ENCODE results near the gene NLK. TPM values are rescaled to one million over a fixed set of nuclear protein-coding genes. Genes with fewer than 3 reads are reported as not detected.
A peak's percentile ranks its signal among the peaks of the same experiment; 100 is the strongest.
"Not testable (repeated sequence)": the region's sequence is repeated elsewhere in the genome, so short reads cannot be mapped to it uniquely, and the experiment has no call there.

The NLK gene
- total RNA-seq, 1 experiment from 2014 or later, result 31.8 TPM

DNA sequence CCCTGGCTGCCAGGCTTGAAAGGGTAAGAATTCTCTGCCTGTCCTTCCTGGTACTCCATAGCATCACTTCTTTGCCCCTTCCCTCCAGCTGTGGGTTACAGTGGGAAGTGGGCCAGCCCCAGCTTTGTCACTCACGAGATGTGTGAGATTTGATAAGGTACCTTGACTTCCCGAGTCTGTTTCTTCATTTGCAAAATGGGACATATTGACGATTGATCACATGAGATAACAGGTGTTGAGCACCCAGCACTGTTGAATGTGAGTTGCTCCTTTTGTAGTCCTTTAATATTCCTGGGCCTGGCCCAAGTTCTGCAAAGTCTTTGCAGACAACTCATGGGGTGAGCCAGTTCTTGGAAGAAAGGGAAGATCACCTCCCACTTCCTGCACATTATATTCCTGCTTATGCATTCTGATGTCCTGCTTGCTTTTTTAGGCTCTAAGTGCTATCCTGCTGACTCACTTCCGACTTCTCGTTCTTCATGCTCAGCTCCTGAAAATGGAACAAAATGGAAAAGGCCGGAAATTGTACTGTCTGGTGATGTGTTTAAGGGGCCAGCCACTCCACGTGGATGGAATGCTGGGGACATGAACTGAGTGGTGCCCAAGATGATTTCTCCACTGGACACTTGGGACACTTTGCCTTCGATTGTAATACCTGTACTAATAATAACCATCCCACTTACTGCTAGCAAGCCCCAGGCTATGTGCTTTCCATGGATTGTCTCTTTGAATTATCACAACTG lies 8.3 kb upstream of the NLK start:
- no peaks in the 10 kb centered on the region for H3K27me3 ChIP-seq (ENCODE audit: insufficient read depth, low read length)
- peak overlapping the region in 1 of 3 experiments; percentile 53; a peak in 2 of 7 replicates for H3K27ac Mint-ChIP-seq
- H3K4ac ChIP-seq (ENCODE audit: low read depth, low read length), result no peak overlapping the region
- no peak overlapping the region for H2AK5ac ChIP-seq (ENCODE audit: insufficient read length, low read length)
- no peaks in the 10 kb centered on the region for H3K23me2 ChIP-seq (ENCODE audit: insufficient read length, low read depth, low read length, poor library complexity, severe bottlenecking)
- no peak overlapping the region for H3K4me2 ChIP-seq (ENCODE audit: insufficient read depth, insufficient read length, low read length)
- TF ChIP-seq, protein P1, sequence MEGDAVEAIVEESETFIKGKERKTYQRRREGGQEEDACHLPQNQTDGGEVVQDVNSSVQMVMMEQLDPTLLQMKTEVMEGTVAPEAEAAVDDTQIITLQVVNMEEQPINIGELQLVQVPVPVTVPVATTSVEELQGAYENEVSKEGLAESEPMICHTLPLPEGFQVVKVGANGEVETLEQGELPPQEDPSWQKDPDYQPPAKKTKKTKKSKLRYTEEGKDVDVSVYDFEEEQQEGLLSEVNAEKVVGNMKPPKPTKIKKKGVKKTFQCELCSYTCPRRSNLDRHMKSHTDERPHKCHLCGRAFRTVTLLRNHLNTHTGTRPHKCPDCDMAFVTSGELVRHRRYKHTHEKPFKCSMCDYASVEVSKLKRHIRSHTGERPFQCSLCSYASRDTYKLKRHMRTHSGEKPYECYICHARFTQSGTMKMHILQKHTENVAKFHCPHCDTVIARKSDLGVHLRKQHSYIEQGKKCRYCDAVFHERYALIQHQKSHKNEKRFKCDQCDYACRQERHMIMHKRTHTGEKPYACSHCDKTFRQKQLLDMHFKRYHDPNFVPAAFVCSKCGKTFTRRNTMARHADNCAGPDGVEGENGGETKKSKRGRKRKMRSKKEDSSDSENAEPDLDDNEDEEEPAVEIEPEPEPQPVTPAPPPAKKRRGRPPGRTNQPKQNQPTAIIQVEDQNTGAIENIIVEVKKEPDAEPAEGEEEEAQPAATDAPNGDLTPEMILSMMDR (conservative IDR thresholded peaks at IDR 0.05), result no peak
- H2BK5ac ChIP-seq (ENCODE audit: insufficient read length, low read length), result no peak overlapping the region
- H2BK15ac ChIP-seq (ENCODE audit: low read depth, low read length), result no peak overlapping the region
- no peaks in the 10 kb centered on the region for H3K9me3 ChIP-seq (ENCODE audit: control insufficient read depth, low read depth, low read length)
- H3K14ac ChIP-seq (ENCODE audit: insufficient read depth, low read length), result no peak overlapping the region
- H4K8ac ChIP-seq (replicated peaks; ENCODE audit: insufficient read length, low read depth, low read length), result no peak overlapping the region
- peaks cover 3 to 4% of the 10 kb centered on the region in 2 experiments; a peak in 1 of 5 replicates for H3K9me3 Mint-ChIP-seq
- no peaks in the 10 kb centered on the region for H4K20me1 ChIP-seq (ENCODE audit: control insufficient read depth, insufficient read depth, insufficient read length)
- H3T11ph ChIP-seq (ENCODE audit: low read length), result no peak overlapping the region
- no peak overlapping the region for H3K4me3 Mint-ChIP-seq
- H3K36me3 Mint-ChIP-seq (ENCODE audit: insufficient read depth in 1 of 3, low read depth in 3 of 3), result no peaks in the 10 kb centered on the region
- H3K4me1 ChIP-seq (ENCODE audit: insufficient read depth, low read length), result peaks cover 6% of the 10 kb centered on the region; the same call in 1 of the 2 replicates
- peaks cover 0 to 7% of the 10 kb centered on the region in 2 experiments; a peak in 2 of 4 replicates for H3K4me1 Mint-ChIP-seq
- WGBS (ENCODE audit: extremely low coverage, insufficient read length, low lambda C conversion rate), result no CpG with 5 or more reads among the region's 8 CpGs
- no peak overlapping the region for H3K23ac ChIP-seq (ENCODE audit: insufficient read length, low read depth, low read length)
- no peak overlapping the region for H3K27ac ChIP-seq (ENCODE audit: insufficient read length, low read depth, low read length)
- H2BK12ac ChIP-seq (ENCODE audit: insufficient read length, low read depth, low read length), result no peak overlapping the region
- H3K18ac ChIP-seq (ENCODE audit: insufficient read length, low read depth, low read length), result no peak overlapping the region
- no peak overlapping the region for H2BK120ac ChIP-seq (ENCODE audit: low read depth, low read length, poor library complexity, severe bottlenecking)
- H3K9ac ChIP-seq (ENCODE audit: extremely low read depth, insufficient read length, low read length), result no peak overlapping the region
- H3K79me1 ChIP-seq (ENCODE audit: insufficient read depth, low read depth, low read length, poor library complexity, severe bottlenecking), result no peaks in the 10 kb centered on the region
- H2AFZ ChIP-seq (ENCODE audit: low read length), result no peak overlapping the region
- H3K79me2 ChIP-seq (ENCODE audit: insufficient read depth, low read length), result no peaks in the 10 kb centered on the region
- no peak overlapping the region for H2BK20ac ChIP-seq (ENCODE audit: low read depth, low read length, poor library complexity, severe bottlenecking)
- H3K56ac ChIP-seq (ENCODE audit: insufficient read length, low read depth, low read length), result no peak overlapping the region
- no peak for DNase-seq
- H4K91ac ChIP-seq (ENCODE audit: insufficient read length, low read depth, low read length), result no peak overlapping the region
- H3K27me3 Mint-ChIP-seq (ENCODE audit: low read depth), result no peaks in the 10 kb centered on the region; the same call in 1 of the 2 replicates
- no peak overlapping the region for H4K5ac ChIP-seq (ENCODE audit: insufficient read length, low read depth, low read length)

DNA sequence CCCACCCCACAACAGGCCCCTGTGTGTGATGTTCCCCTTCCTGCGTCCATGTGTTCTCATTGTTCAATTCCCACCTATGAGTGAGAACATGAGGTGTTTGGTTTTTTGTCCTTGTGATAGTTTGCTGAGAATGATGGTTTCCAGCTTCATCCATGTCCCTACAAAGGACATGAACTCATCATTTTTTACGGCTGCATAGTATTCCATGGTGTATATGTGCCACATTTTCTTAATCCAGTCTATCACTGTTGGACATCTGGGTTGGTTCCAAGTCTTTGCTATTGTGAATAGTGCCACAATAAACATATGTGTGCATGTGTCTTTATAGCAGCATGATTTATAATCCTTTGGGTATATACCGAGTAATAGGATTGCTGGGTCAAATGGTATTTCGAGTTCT lies 7.0 kb upstream of the NLK start:
- not testable (repeated sequence) for H3K4me2 ChIP-seq (ENCODE audit: insufficient read depth, insufficient read length, low read length); H3K4me3 Mint-ChIP-seq; H4K91ac ChIP-seq (ENCODE audit: insufficient read length, low read depth, low read length); H2BK5ac ChIP-seq (ENCODE audit: insufficient read length, low read length); H4K8ac ChIP-seq (replicated peaks; ENCODE audit: insufficient read length, low read depth, low read length); H3K27ac ChIP-seq (ENCODE audit: insufficient read length, low read depth, low read length); H2AFZ ChIP-seq (ENCODE audit: low read length); H3K9ac ChIP-seq (ENCODE audit: extremely low read depth, insufficient read length, low read length); H3K79me1 ChIP-seq (ENCODE audit: insufficient read depth, low read depth, low read length, poor library complexity, severe bottlenecking); H3K27me3 ChIP-seq (ENCODE audit: insufficient read depth, low read length); H2BK15ac ChIP-seq (ENCODE audit: low read depth, low read length); H3K4me1 ChIP-seq (ENCODE audit: insufficient read depth, low read length); H3K56ac ChIP-seq (ENCODE audit: insufficient read length, low read depth, low read length); H3T11ph ChIP-seq (ENCODE audit: low read length); H3K36me3 Mint-ChIP-seq (ENCODE audit: insufficient read depth in 1 of 3, low read depth in 3 of 3); H2AK5ac ChIP-seq (ENCODE audit: insufficient read length, low read length); H2BK20ac ChIP-seq (ENCODE audit: low read depth, low read length, poor library complexity, severe bottlenecking); H2BK120ac ChIP-seq (ENCODE audit: low read depth, low read length, poor library complexity, severe bottlenecking); H2BK12ac ChIP-seq (ENCODE audit: insufficient read length, low read depth, low read length); H3K4ac ChIP-seq (ENCODE audit: low read depth, low read length); H3K23me2 ChIP-seq (ENCODE audit: insufficient read length, low read depth, low read length, poor library complexity, severe bottlenecking); H3K27ac Mint-ChIP-seq; H4K20me1 ChIP-seq (ENCODE audit: control insufficient read depth, insufficient read depth, insufficient read length); H3K9me3 Mint-ChIP-seq; DNase-seq; H3K4me1 Mint-ChIP-seq; H3K27me3 Mint-ChIP-seq (ENCODE audit: low read depth); H3K14ac ChIP-seq (ENCODE audit: insufficient read depth, low read length); H3K18ac ChIP-seq (ENCODE audit: insufficient read length, low read depth, low read length); H3K79me2 ChIP-seq (ENCODE audit: insufficient read depth, low read length); H3K9me3 ChIP-seq (ENCODE audit: control insufficient read depth, low read depth, low read length); H4K5ac ChIP-seq (ENCODE audit: insufficient read length, low read depth, low read length); H3K23ac ChIP-seq (ENCODE audit: insufficient read length, low read depth, low read length)
- WGBS (ENCODE audit: extremely low coverage, insufficient read length, low lambda C conversion rate), result no CpG with 5 or more reads among the region's 4 CpGs

All from H9 (cell line).